ENCODE data around the gene REG1A. TPM values are rescaled to one million over a fixed set of nuclear protein-coding genes. Genes with fewer than 3 reads are reported as not detected.

REG1A gene, protein sequence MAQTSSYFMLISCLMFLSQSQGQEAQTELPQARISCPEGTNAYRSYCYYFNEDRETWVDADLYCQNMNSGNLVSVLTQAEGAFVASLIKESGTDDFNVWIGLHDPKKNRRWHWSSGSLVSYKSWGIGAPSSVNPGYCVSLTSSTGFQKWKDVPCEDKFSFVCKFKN
- total RNA-seq (not detected), polyA plus RNA-seq (ENCODE audit: insufficient read length in 6 of 6) (not detected)
- long read RNA-seq, donor 1: 0 reads
- long read RNA-seq, donor 2: 0 reads
- long read RNA-seq, donor 3: 0 reads
- long read RNA-seq, donor 4: 0 reads
- long read RNA-seq, donor 5: 0 reads
- long read RNA-seq, donor 6: 0 reads
- long read RNA-seq, donor 7: 0 reads
- long read RNA-seq, donor 8: 0 reads
- long read RNA-seq, donor 9: 0 reads
- long read RNA-seq, donor 10: 0 reads
- long read RNA-seq, donor 11: 0 reads
- long read RNA-seq, donor 12: 0 reads

DNA sequence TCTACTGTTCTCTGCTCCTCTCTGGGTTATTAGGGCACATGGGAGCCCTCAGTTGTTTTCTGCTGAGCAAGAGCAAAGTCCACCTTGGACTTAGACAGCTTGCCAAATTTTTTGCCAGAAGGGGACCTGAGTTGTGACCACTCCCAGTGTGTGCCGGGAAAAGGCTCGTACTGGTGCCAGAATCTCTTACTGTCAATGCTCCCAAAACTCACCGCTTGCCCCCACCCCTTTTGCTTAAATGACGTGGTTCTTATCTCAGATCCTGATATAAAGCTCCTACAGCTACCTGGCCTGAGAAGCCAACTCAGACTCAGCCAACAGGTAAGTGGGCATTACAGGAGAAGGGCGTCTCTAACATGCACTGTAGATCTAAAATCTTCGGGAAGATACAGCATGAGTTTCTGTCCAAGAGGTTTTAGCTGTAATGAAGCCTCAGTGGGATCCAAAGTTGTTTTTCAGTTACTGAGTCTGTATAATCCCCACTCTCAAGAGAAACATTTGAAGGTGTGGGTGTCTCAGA lies at the start of gene REG1A:
Gene REG1A, plus strand, starts transcription at position 295 of the 520 bp plus-strand sequence. CDS start 374 bp downstream, outside the sequence.
- H3K4me3 ChIP-seq: no peak within 1 kb of the TSS
- TF ChIP-seq, protein P1, sequence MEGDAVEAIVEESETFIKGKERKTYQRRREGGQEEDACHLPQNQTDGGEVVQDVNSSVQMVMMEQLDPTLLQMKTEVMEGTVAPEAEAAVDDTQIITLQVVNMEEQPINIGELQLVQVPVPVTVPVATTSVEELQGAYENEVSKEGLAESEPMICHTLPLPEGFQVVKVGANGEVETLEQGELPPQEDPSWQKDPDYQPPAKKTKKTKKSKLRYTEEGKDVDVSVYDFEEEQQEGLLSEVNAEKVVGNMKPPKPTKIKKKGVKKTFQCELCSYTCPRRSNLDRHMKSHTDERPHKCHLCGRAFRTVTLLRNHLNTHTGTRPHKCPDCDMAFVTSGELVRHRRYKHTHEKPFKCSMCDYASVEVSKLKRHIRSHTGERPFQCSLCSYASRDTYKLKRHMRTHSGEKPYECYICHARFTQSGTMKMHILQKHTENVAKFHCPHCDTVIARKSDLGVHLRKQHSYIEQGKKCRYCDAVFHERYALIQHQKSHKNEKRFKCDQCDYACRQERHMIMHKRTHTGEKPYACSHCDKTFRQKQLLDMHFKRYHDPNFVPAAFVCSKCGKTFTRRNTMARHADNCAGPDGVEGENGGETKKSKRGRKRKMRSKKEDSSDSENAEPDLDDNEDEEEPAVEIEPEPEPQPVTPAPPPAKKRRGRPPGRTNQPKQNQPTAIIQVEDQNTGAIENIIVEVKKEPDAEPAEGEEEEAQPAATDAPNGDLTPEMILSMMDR (IDR thresholded peaks at IDR 0.05): no peak
- no peak within 1 kb of the TSS for H3K27ac ChIP-seq
- intact Hi-C loops (cut with DNase I): no loop called here
- H3K36me3 ChIP-seq: no peaks in the 10 kb centered on the region
- ATAC-seq (no peak), DNase-seq (no peak)
- no peaks in the 10 kb centered on the region for H3K4me1 ChIP-seq
- H3K27me3 ChIP-seq: no peaks in the 10 kb centered on the region
- no peaks in the 10 kb centered on the region for H3K9me3 ChIP-seq

DNA sequence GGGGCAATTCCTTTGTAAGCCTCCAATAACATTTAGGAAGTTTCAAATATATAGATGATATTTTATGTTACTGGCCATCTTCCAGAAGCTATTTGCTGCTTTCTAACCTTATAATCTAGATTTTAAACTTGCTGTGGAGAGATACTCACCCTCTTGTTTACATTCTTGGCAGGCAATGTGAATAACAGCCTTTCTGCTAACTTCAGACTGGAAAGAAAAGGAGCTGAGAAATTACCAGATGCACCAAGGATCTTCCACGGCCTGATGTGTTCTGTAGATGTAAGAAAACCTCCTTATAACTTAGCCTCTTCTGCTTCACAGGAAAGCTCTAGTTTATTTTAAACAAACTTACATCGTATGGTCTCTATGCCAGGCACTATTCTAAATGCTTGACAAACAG lies 49.2 kb upstream of the REG1A start:
- Histone ChIP-seq H3K36me3 (no peaks in the 10 kb centered on the region), H3K27me3 (no peaks in the 10 kb centered on the region), H3K9me3 (peaks cover 0 to 2% of the 10 kb centered on the region in 2 donors), H3K4me3 (no peak overlapping the region), H3K4me1 (no peaks in the 10 kb centered on the region), H3K27ac (no peak overlapping the region)
- intact Hi-C loops (cut with DNase I): no loop called here
- TF ChIP-seq, protein P1 (IDR thresholded peaks at IDR 0.05): no peak
- DNase-seq (no peak), ATAC-seq (no peak)

DNA sequence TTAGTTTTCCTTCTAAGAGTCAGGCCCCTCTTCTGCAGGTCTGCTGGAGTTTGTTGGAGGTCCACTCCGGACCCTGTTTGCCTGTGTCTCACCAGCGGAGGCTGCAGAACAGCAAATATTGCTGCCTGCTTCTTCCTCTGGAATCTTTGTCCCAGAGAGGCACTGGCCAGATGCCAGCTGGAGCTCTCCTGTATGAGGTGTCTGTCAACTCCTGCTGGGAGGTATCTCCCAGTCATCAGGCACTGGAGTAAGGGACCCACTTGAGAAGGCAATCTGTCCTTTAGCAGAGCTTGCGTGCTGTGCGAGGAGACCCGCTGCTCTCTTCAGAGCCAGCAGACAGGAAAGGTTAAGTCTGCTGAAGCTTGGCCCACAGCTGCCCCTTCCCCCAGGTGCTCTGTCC lies 37.3 kb upstream of the REG1A start:
- Histone ChIP-seq H3K4me1 (no peaks in the 10 kb centered on the region), H3K9me3 (no peaks in the 10 kb centered on the region), H3K36me3 (no peaks in the 10 kb centered on the region), H3K27ac (no peak overlapping the region), H3K27me3 (no peaks in the 10 kb centered on the region), H3K4me3 (no peak overlapping the region)
- intact Hi-C loops (cut with DNase I): no loop called here
- DNase-seq (no peak), ATAC-seq (no peak)
- TF ChIP-seq, protein P1 (IDR thresholded peaks at IDR 0.05): no peak

DNA sequence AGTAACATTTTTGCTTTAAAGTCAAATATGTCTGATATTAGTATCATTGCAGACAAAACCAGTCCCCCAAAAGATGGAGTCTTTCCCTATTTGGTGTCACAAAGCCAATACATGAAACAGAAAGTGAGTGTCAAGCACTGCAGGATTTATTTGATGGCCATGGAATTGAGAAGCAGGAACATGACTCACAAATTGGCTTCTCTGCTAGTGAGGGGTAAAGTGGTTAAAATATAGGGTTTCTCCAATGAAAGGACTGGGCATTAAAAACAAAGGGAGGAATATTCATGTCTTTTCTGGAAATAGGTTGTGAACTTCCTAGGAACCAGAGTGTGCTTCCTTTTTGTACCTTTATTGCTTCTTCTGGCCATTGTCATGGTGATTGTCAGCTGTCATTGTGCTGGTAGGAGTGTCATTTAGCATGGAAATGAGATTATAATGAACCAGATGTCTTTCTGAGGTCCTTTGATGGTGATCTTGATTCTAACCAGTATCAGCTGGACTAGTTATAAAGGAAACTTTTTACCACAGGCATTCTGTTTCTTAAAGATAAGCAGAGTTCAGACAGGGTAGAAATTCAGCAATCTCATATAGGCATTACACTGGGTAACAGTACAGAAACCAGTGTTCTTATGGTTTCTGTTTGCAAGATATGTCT lies 36.6 kb upstream of the REG1A start:
- no peaks in the 10 kb centered on the region for H3K36me3 ChIP-seq
- ATAC-seq (no peak), DNase-seq (no peak)
- no peaks in the 10 kb centered on the region for H3K4me1 ChIP-seq
- no peak overlapping the region for H3K4me3 ChIP-seq
- H3K27me3 ChIP-seq: no peaks in the 10 kb centered on the region
- H3K9me3 ChIP-seq: no peaks in the 10 kb centered on the region
- intact Hi-C loops (cut with DNase I): no loop called here
- no peak overlapping the region for H3K27ac ChIP-seq
- TF ChIP-seq, protein P1 (IDR thresholded peaks at IDR 0.05): no peak

DNA sequence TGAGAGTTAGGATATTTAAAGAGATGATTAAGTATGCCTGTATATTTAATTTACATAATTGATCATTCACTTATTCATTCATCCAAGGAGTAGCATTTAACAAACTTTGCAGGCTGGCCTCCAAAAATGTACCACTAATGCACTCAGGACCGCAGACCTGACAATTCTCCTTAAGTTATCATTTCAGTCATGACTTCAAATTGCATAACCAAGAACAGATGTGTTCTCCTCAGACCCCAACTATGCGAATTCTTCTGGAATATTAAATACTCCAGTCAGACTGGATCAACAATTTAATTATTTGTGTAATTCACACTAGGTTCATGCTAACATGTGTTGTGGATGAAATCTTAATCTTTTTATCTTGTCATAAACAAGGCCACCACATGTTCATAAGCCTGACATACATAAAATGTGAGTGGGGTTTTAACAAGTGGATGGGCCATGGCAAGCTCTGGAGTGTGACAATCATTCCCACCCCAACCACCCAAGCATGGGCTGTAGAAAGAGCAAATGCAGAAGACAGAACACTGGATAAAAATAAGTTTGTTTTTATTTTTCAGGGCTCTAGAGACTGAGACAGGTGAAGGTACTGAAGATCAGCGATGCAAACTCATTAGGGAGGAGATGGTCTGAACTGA lies 35.7 kb upstream of the REG1A start:
- no peak overlapping the region for H3K27ac ChIP-seq
- TF ChIP-seq, protein P1 (IDR thresholded peaks at IDR 0.05): no peak
- DNase-seq (no peak), ATAC-seq (no peak)
- H3K9me3 ChIP-seq: no peaks in the 10 kb centered on the region
- H3K4me3 ChIP-seq: no peak overlapping the region
- no peaks in the 10 kb centered on the region for H3K4me1 ChIP-seq
- H3K36me3 ChIP-seq: no peaks in the 10 kb centered on the region
- H3K27me3 ChIP-seq: no peaks in the 10 kb centered on the region
- intact Hi-C loops (cut with DNase I): no loop called here

Data from left lung (tissue), 14 donors.